GM12878 (cell line): Measurements from ENCODE around the gene GOLIM4. TPM values are rescaled to one million over a fixed set of nuclear protein-coding genes. Genes with fewer than 3 reads are reported as not detected.

ENCODE experiments used
- ATAC-seq: fragments of 200-7000 bp; cut with Tn5 transposase; 3 replicates; pipeline ENCODE4 v1.9.1; 2020; ENCODE audit warnings: mild to moderate bottlenecking, moderate library complexity
- BruUV-seq: library from RNA; stranded (reverse); fragments of 400-500 nt; replicated peaks from 2 replicates; lab custom pipeline; 2021; lab: Mats Ljungman, UMichigan
- CTCF ChIA-PET: fragments of 300-600 bp; sonication (Branson Sonifier 250); formaldehyde crosslinking; extraction: SDS; loops from one replicate; lab custom pipeline; 2021; ENCODE audit warnings: inconsistent platforms; lab: Yijun Ruan, JAX
- POLR2A ChIA-PET: fragments of 350-600 bp; formaldehyde crosslinking; extraction: SDS; loops from one replicate; lab custom pipeline; 2021; ENCODE audit warnings: inconsistent platforms; lab: Charles Lee
- RAD21 ChIA-PET: fragments of 300-600 bp; sonication (Branson Sonifier 250); formaldehyde crosslinking; loops from one replicate; lab custom pipeline; 2023; ENCODE audit warnings: antibody characterized with exemption; ENCODE audit not compliant: unreplicated experiment; lab: Charles Lee
- SMC1A ChIA-PET: fragments of 300-600 bp; sonication (Branson Sonifier 250); formaldehyde crosslinking; loops from one replicate; lab custom pipeline; 2023; ENCODE audit not compliant: unreplicated experiment, uncharacterized antibody; lab: Charles Lee
- DNase-seq: peaks from one replicate; pipeline ENCODE4 v3.0.0-alpha.2; 2011; ENCODE audit warnings: low read depth, low spot score
- FAIRE-seq: peaks from 3 replicates; lab custom pipeline; 2011; peaks lifted over from hg19 to GRCh38; lab: Jason Lieb, UNC
- H2AFZ ChIP-seq: 2 replicates; pipeline ENCODE4 v1.6.0; 2011; ENCODE audit warnings: low read depth, low read length, control low read depth; ENCODE audit not compliant: control insufficient read depth
- H3K27ac ChIP-seq: 2 replicates; pipeline ENCODE4 v1.5.1; 2011; ENCODE audit warnings: control low read depth; ENCODE audit not compliant: control insufficient read depth, insufficient read depth
- H3K27me3 ChIP-seq, 2 experiments: replicated peaks in 1 of 2; 2 replicates each; pipeline versions ENCODE4 v1.6.0 to v1.6.1; 2011; ENCODE audit warnings: low read length in 1 of 2; ENCODE audit not compliant: control insufficient read depth in 2 of 2, insufficient read depth in 2 of 2
- H3K36me3 ChIP-seq, 2 experiments: 2 replicates each; pipeline ENCODE4 v1.5.1; 2011; ENCODE audit warnings: low read length in 1 of 2; ENCODE audit not compliant: control insufficient read depth in 2 of 2, insufficient read depth in 2 of 2
- H3K4me1 ChIP-seq: 2 replicates; pipeline ENCODE4 v1.6.1; 2011; ENCODE audit warnings: mild to moderate bottlenecking, low read length, moderate library complexity, mixed read lengths; ENCODE audit not compliant: control insufficient read depth, insufficient read depth
- H3K4me2 ChIP-seq: 2 replicates; pipeline ENCODE4 v1.6.0; 2011; ENCODE audit warnings: control low read depth; ENCODE audit not compliant: control insufficient read depth, insufficient read depth
- H3K4me3 ChIP-seq: fragments of 200-600 bp; sonication (generic); 2 replicates; pipeline ENCODE4 v1.5.1; 2016
- H3K79me2 ChIP-seq: 2 replicates; pipeline ENCODE4 v1.6.0; 2011; ENCODE audit warnings: low read length; ENCODE audit not compliant: control insufficient read depth, insufficient read depth
- H3K9ac ChIP-seq: 2 replicates; pipeline ENCODE4 v1.8.0; 2011; ENCODE audit warnings: low read length, control low read depth, mixed read lengths; ENCODE audit not compliant: control insufficient read depth, insufficient read depth
- H3K9me3 ChIP-seq: replicated peaks from 3 replicates; pipeline ENCODE4 v1.5.1; 2011; ENCODE audit warnings: mild to moderate bottlenecking, low read length; ENCODE audit not compliant: control insufficient read depth, insufficient read depth
- H4K20me1 ChIP-seq: 2 replicates; pipeline ENCODE4 v1.6.0; 2011; ENCODE audit not compliant: control insufficient read depth, insufficient read depth
- BCLAF1 ChIP-seq: fragments of 450-650 bp; IDR thresholded peaks from 2 replicates; pipeline ENCODE4 v1.6.1; 2017; ENCODE audit warnings: antibody characterized with exemption, mild to moderate bottlenecking, moderate library complexity
- NFYB ChIP-seq: IDR thresholded peaks from 2 replicates; pipeline ENCODE4 v1.6.1; 2011; ENCODE audit warnings: low read depth, mild to moderate bottlenecking, low read length, improper control_type of control experiment, moderate library complexity; ENCODE audit not compliant: insufficient read depth
- in situ Hi-C: fragments of 300-500 bp; cut with MboI; formaldehyde crosslinking; loops from 9 replicates; pipeline ENCODE4 v1.14.3; 2018; ENCODE audit warnings: mixed read lengths
- intact Hi-C: fragments of 100-400 bp; cut with micrococcal nuclease; formaldehyde crosslinking; loops from one replicate; pipeline ENCODE4 v1.14.2; 2022; ENCODE audit not compliant: unreplicated experiment
- polyA plus RNA-seq, 11 experiments: library from polyadenylated mRNA; depleted of rRNA in 4 of 11; unstranded in 6 of 11; stranded (reverse) in 5 of 11; fragments of >200 nt; fragmentation: Nextera tagmentation in 4 of 11; fragmentation: Illumina TruSeq in 1 of 11; extraction: Ambion mirVana in 4 of 11; extraction: Trizol in 1 of 11; gene quantifications; 1 replicate in 1 of 11; 2 replicates in 10 of 11; pipeline versions ENCODE4 v1.2.1 to v1.2.3, GENCODE V29; 2011 to 2016; ENCODE audit warnings: inconsistent platforms in 2 of 11, missing spikeins in 2 of 11, low read depth in 1 of 11
- total RNA-seq, 4 experiments: library from RNA; depleted of rRNA in 3 of 4; stranded (reverse); fragments of >200 nt in 3 of 4; fragmentation: Illumina TruSeq in 1 of 4; extraction: Trizol in 1 of 4; gene quantifications; 2 replicates each; pipeline versions ENCODE4 v1.2.1 to v1.2.3, GENCODE V29; 2013 to 2021

GOLIM4 gene
- total and polyA plus RNA-seq, 10 of the 15 experiments (the other 5 are each of a cell fraction or from before 2014, with no cell fraction given), result 11.1 to 32.4 (median 19.3) TPM

- CTCF ChIA-PET, result interaction anchor here (0.6 to 5.0 kb wide), 5 partner anchors 12 to 74 kb away, joined by 3 to 35 read pairs (median 21); no protein-coding TSS in a partner anchor
- no peaks in the 10 kb centered on the region for H3K36me3 ChIP-seq
- no peak for FAIRE-seq
- peak overlapping the region; percentile 76 for H3K4me3 ChIP-seq
- RAD21 ChIA-PET, result interaction anchor here (0.6 to 1.3 kb wide), 5 partner anchors 10 to 69 kb away, joined by 3 to 6 read pairs (median 3); no protein-coding TSS in a partner anchor
- no peak overlapping the region for H3K9ac ChIP-seq
- peak overlapping the region; percentile 65 for H3K4me2 ChIP-seq
- H4K20me1 ChIP-seq, result no peaks in the 10 kb centered on the region
- H3K9me3 ChIP-seq, result no peaks in the 10 kb centered on the region
- no peak for DNase-seq
- peaks cover 6% of the 10 kb centered on the region for H3K4me1 ChIP-seq
- no peak for ATAC-seq
- POLR2A ChIA-PET, result interaction anchor here (1.0 kb wide), 1 partner anchor 29 kb away, joined by 3 read pairs; no protein-coding TSS in a partner anchor
- peaks cover 78% of the 10 kb centered on the region for H3K79me2 ChIP-seq
- H3K27ac ChIP-seq, result no peak overlapping the region
- H2AFZ ChIP-seq, result no peak overlapping the region
- SMC1A ChIA-PET, result interaction anchor here (0.6 to 7.9 kb wide), 7 partner anchors 12 to 73 kb away, joined by 3 to 67 read pairs (median 4); no protein-coding TSS in a partner anchor
- H3K27me3 ChIP-seq, result no peaks in the 10 kb centered on the region
- in situ Hi-C loops, result no loop called here
- intact Hi-C loops, result loop anchor here (10.0 kb wide), 1 partner anchor 357 kb away; the partner anchor contains the start of genes PDCD10 and SERPINI1
- BruUV-seq, result no TSS peak
- TF ChIP-seq BCLAF1, result no peak
- peak; percentile 74; the same call in 1 of the 2 replicates for TF ChIP-seq NFYB
These were observed 3.8 kb downstream of the GOLIM4 start for GRCh38 chr3:168091941-168092340.
